Measurements from ENCODE around the gene KCNQ5.
"Not testable (repeated sequence)": the region's sequence is repeated elsewhere in the genome, so short reads cannot be mapped to it uniquely, and the experiment has no call there.

Gene KCNQ5

DNA sequence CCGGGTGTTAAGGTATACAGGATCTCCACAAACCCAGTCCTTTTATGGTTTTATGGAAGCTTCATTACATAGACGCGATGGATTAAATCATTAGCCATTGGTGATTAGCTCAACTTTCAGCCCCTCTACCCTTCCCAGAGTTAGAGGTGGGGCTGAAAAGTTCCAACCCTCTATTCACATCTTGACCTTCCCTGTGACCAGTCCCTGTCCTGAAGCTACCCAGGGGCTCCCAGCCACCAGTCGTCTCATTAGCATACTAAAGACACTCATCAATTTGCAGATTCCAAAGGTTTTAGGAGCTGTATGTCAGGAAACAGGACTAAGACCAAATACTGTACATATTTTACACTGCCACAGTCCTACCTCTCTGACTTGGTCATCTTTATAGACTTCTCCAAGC, 582.4 kb downstream of the KCNQ5 start:
- no peak overlapping the region for H3K4me3 ChIP-seq (ENCODE audit: low read depth in 1 of 5, low read length in 5 of 5)
- no peaks in the 10 kb centered on the region for H3K36me3 ChIP-seq (ENCODE audit: control insufficient read depth in 5 of 5, insufficient read depth in 5 of 5, low read length in 5 of 5)
- H3K27ac ChIP-seq (ENCODE audit: low read depth, low read length) = no peak overlapping the region
- H3K9ac ChIP-seq (ENCODE audit: low read length in 5 of 5) = no peak overlapping the region
- H3K4me1 ChIP-seq (ENCODE audit: control insufficient read depth in 5 of 5, insufficient read depth in 5 of 5, low read length in 5 of 5) = peaks cover 0 to 3% (median 0%) of the 10 kb centered on the region in 5 donors
- H3K27me3 ChIP-seq (ENCODE audit: control insufficient read depth in 5 of 5, insufficient read depth in 4 of 5, low read length in 5 of 5) = no peaks in the 10 kb centered on the region
- H3K9me3 ChIP-seq (ENCODE audit: control insufficient read depth in 5 of 5, low read length in 5 of 5) = no peaks in the 10 kb centered on the region

DNA sequence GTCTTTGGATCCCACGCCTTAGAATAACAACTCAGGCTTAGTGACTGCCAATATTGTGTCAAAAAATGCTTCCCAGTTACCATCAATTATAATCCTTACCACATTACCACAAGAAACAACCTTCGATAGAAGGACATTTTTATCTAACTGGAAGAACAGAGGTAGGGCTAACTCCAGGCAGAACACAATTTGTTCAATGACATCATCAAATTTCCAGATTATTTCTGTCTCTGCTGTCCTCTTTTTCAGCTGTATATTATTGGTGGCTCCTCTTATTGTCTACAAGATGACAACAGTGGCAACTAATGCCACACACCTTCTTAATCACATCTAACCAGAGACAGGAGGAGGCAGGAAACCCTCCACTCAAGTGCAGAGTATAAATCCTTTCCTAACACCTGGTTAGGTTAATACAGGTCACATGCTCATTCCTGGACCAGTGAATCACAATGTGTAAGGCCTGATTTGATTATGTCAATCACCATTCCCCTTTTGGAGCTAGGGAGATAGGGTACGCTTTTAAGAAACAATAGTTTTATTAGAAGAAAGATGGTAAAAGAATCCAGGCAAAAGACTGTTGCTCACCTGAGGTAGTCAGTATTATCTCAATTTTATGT, 585.5 kb downstream of the KCNQ5 start:
- no peaks in the 10 kb centered on the region for H3K36me3 ChIP-seq (ENCODE audit: control insufficient read depth in 5 of 5, insufficient read depth in 5 of 5, low read length in 5 of 5)
- no peaks in the 10 kb centered on the region for H3K9me3 ChIP-seq (ENCODE audit: control insufficient read depth in 5 of 5, low read length in 5 of 5)
- H3K27me3 ChIP-seq (ENCODE audit: control insufficient read depth in 5 of 5, insufficient read depth in 4 of 5, low read length in 5 of 5) = no peaks in the 10 kb centered on the region
- no peak overlapping the region for H3K4me3 ChIP-seq (ENCODE audit: low read depth in 1 of 5, low read length in 5 of 5)
- H3K9ac ChIP-seq (ENCODE audit: low read length in 5 of 5) = no peak overlapping the region
- no peak overlapping the region for H3K27ac ChIP-seq (ENCODE audit: low read depth, low read length)
- peaks cover 0 to 3% (median 0%) of the 10 kb centered on the region in 5 donors for H3K4me1 ChIP-seq (ENCODE audit: control insufficient read depth in 5 of 5, insufficient read depth in 5 of 5, low read length in 5 of 5)

DNA sequence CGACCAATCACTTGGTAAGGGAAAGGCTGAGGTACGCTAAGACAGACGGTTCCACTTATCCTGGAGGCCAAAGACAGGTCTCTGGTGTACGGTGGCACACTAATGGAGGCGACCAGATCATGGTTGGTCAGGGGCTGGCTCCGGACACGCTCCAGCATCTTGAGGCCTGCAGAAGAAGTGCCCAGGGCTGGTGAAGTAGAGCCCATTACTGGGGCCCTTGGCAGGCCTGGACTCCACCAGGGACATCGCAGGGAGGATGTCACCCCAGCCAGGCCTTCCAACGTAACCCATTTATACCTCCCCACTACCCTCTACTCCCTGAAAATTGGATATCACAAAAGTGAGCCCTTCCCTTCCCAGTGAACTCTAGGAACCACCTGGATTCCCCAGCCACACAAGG, 587.3 kb downstream of the KCNQ5 start:
- H3K36me3 ChIP-seq (ENCODE audit: control insufficient read depth in 5 of 5, insufficient read depth in 5 of 5, low read length in 5 of 5) = no peaks in the 10 kb centered on the region
- no peak overlapping the region for H3K9ac ChIP-seq (ENCODE audit: low read length in 5 of 5)
- H3K9me3 ChIP-seq (ENCODE audit: control insufficient read depth in 5 of 5, low read length in 5 of 5) = no peaks in the 10 kb centered on the region
- no peak overlapping the region for H3K27ac ChIP-seq (ENCODE audit: low read depth, low read length)
- no peaks in the 10 kb centered on the region for H3K4me1 ChIP-seq (ENCODE audit: control insufficient read depth in 5 of 5, insufficient read depth in 5 of 5, low read length in 5 of 5)
- no peak overlapping the region for H3K4me3 ChIP-seq (ENCODE audit: low read depth in 1 of 5, low read length in 5 of 5)
- H3K27me3 ChIP-seq (ENCODE audit: control insufficient read depth in 5 of 5, insufficient read depth in 4 of 5, low read length in 5 of 5) = no peaks in the 10 kb centered on the region

DNA sequence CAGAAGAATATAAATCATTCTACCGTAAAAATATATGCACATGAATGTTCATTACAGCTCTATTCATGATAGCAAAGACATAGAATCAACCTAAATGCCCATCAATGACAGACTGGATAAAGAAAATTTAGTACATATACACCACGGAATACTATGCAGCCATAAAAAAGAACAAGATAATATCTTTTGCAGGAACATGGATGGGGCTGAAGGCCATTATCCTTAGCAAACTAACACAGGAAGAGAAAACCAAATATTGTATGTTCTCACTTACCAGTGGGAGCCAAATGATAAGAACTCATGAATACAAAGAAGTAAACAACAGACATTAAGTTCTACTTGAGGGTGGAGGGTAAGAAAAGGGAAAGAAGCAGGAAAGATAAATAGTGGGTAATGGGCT, 595.0 kb downstream of the KCNQ5 start:
- Histone ChIP-seq H3K9me3 (ENCODE audit: control insufficient read depth in 5 of 5, low read length in 5 of 5) (peaks cover 0 to 2% (median 0%) of the 10 kb centered on the region in 5 donors), H3K9ac (ENCODE audit: low read length in 5 of 5) (no peak overlapping the region), H3K27me3 (ENCODE audit: control insufficient read depth in 5 of 5, insufficient read depth in 4 of 5, low read length in 5 of 5) (no peaks in the 10 kb centered on the region), H3K36me3 (ENCODE audit: control insufficient read depth in 5 of 5, insufficient read depth in 5 of 5, low read length in 5 of 5) (no peaks in the 10 kb centered on the region), H3K4me3 (ENCODE audit: low read depth in 1 of 5, low read length in 5 of 5) (no peak overlapping the region), H3K4me1 (ENCODE audit: control insufficient read depth in 5 of 5, insufficient read depth in 5 of 5, low read length in 5 of 5) (no peaks in the 10 kb centered on the region), H3K27ac (ENCODE audit: low read depth, low read length) (no peak overlapping the region)

DNA sequence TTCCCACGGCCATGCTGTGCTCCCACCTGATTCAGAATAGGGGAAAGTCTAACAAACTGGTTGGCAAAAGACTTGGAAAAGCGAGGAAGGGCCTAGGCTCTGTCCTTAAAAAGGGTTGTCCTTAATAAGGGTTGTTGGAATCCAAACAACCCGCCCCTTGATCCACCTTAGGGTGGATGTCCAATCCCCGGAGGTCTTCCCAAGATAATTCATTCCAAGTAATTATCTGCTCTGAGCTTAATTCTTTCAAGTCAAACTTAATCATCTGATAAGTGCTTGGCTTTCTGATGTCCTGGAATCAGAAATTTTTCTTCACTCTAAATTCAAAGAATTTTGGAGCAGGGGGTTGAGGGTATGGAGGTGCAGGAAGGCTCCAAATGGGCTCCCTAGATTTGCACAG, 603.5 kb downstream of the KCNQ5 start, which contains the start of gene KHDC1L:
Gene KHDC1L (minus strand): TSS at position 101 of the 400 bp plus-strand sequence. CDS start 88 bp downstream, at position 13.
- Histone ChIP-seq H3K9ac (ENCODE audit: low read length in 5 of 5) (no peak within 1 kb of the TSS), H3K4me1 (ENCODE audit: control insufficient read depth in 5 of 5, insufficient read depth in 5 of 5, low read length in 5 of 5) (no peaks in the 10 kb centered on the region), H3K27ac (ENCODE audit: low read depth, low read length) (no peak within 1 kb of the TSS), H3K4me3 (ENCODE audit: low read depth in 1 of 5, low read length in 5 of 5) (no peak within 1 kb of the TSS), H3K36me3 (ENCODE audit: control insufficient read depth in 5 of 5, insufficient read depth in 5 of 5, low read length in 5 of 5) (no peaks in the 10 kb centered on the region), H3K9me3 (ENCODE audit: control insufficient read depth in 5 of 5, low read length in 5 of 5) (no peaks in the 10 kb centered on the region), H3K27me3 (ENCODE audit: control insufficient read depth in 5 of 5, insufficient read depth in 4 of 5, low read length in 5 of 5) (no peaks in the 10 kb centered on the region)

DNA sequence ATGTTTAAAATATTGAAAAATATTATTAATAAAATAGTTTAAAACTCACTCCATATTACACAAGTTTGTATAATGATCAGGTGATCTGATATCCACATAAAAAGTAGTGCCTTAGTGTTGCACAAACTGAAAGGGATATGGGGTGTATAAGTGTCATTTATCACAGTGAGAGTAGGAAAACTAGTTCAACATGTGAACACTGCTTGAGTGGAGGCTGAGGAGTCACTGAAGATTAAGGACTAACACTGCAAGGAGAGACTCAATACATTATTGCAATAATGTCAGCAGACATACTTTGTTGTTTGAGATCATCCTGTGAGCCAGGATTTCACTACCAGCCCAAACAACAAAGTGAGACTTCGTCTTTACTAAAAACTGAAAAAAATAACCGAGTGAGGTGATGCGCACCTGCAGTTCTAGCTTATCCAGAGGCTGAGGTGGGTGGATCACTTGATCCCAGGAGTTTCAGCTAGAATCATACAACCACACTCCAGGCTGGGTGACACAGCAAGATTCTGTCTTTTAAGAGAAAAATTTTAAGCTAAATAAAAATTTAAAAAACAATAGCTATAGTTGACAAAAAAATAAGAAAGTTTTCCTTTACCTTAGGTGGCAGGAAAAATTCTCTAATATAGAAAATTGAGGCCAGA, 605.9 kb downstream of the KCNQ5 start:
- Histone ChIP-seq H3K27me3 (ENCODE audit: control insufficient read depth in 5 of 5, insufficient read depth in 4 of 5, low read length in 5 of 5) (no peaks in the 10 kb centered on the region), H3K27ac (ENCODE audit: low read depth, low read length) (no peak overlapping the region), H3K4me3 (ENCODE audit: low read depth in 1 of 5, low read length in 5 of 5) (no peak overlapping the region), H3K9ac (ENCODE audit: low read length in 5 of 5) (no peak overlapping the region), H3K4me1 (ENCODE audit: control insufficient read depth in 5 of 5, insufficient read depth in 5 of 5, low read length in 5 of 5) (no peaks in the 10 kb centered on the region), H3K36me3 (ENCODE audit: control insufficient read depth in 5 of 5, insufficient read depth in 5 of 5, low read length in 5 of 5) (no peaks in the 10 kb centered on the region), H3K9me3 (ENCODE audit: control insufficient read depth in 5 of 5, low read length in 5 of 5) (no peaks in the 10 kb centered on the region)

DNA sequence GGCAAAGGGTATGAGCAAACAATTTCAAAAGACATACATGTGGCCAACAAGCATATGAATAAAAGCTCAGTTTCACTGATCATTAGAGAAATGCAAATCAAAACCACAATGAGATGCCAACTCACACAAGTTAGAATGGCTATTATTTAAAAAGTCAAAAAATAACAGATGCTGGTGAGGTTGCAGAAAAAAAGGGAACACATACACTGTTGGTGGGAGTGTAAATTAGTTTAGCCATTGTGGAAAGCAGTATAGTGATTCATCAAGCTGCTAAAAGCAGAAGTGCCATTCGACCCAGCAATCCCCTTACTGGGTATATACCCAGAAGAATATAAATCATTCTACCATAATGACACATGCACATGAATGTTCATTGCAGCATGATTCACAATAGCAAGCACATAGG, 610.1 kb downstream of the KCNQ5 start:
- Histone ChIP-seq H3K9ac (ENCODE audit: low read length in 5 of 5) (no peak overlapping the region), H3K36me3 (ENCODE audit: control insufficient read depth in 5 of 5, insufficient read depth in 5 of 5, low read length in 5 of 5) (no peaks in the 10 kb centered on the region), H3K9me3 (ENCODE audit: control insufficient read depth in 5 of 5, low read length in 5 of 5) (no peaks in the 10 kb centered on the region), H3K27me3 (ENCODE audit: control insufficient read depth in 5 of 5, insufficient read depth in 4 of 5, low read length in 5 of 5) (no peaks in the 10 kb centered on the region), H3K27ac (ENCODE audit: low read depth, low read length) (no peak overlapping the region), H3K4me3 (ENCODE audit: low read depth in 1 of 5, low read length in 5 of 5) (no peak overlapping the region), H3K4me1 (ENCODE audit: control insufficient read depth in 5 of 5, insufficient read depth in 5 of 5, low read length in 5 of 5) (no peaks in the 10 kb centered on the region)

DNA sequence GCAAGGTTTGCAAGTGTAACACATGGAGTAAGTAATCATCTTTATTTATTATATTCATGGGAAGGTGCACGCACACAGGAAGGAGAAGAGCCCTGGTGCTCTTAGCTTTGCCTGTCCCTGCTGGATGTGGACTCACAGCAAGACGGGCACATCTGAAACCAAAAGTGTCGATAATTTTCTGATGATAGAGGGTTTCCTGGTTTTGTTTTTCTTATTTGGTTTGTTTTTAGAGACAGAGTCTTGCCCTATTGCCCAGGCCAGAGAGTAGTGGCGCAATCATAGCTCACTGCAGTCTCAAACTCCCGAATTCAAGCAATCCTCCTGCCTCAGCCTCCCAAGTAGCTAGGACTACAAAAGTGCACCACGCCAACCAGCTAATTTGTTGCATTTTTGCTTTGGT, 611.2 kb downstream of the KCNQ5 start:
- Histone ChIP-seq H3K4me3 (ENCODE audit: low read depth in 1 of 5, low read length in 5 of 5) (no peak overlapping the region), H3K36me3 (ENCODE audit: control insufficient read depth in 5 of 5, insufficient read depth in 5 of 5, low read length in 5 of 5) (no peaks in the 10 kb centered on the region), H3K27ac (ENCODE audit: low read depth, low read length) (no peak overlapping the region), H3K4me1 (ENCODE audit: control insufficient read depth in 5 of 5, insufficient read depth in 5 of 5, low read length in 5 of 5) (no peaks in the 10 kb centered on the region), H3K27me3 (ENCODE audit: control insufficient read depth in 5 of 5, insufficient read depth in 4 of 5, low read length in 5 of 5) (no peaks in the 10 kb centered on the region), H3K9me3 (ENCODE audit: control insufficient read depth in 5 of 5, low read length in 5 of 5) (no peaks in the 10 kb centered on the region), H3K9ac (ENCODE audit: low read length in 5 of 5) (no peak overlapping the region)

DNA sequence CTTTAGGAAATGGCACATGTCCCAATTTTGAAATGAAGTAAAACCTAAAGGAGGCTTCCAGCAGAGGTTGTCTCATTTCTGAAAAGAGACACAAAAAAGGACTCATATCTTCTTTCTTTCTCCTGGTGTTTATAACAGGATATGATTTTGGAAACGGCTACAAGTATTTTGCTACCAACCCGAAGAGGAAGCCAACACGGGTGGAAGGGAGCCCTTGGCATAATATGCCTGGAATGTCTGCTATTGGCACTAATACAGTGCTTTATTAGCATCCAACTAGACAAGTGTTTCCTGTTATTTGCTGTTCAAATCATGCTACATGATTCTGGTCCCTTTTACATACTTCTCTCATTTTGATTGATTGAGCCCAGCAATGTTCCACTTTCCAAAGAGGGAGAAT, 612.1 kb downstream of the KCNQ5 start:
- not testable (repeated sequence) for H3K27ac ChIP-seq (ENCODE audit: low read depth, low read length); H3K9ac ChIP-seq (ENCODE audit: low read length in 5 of 5); H3K36me3 ChIP-seq (ENCODE audit: control insufficient read depth in 5 of 5, insufficient read depth in 5 of 5, low read length in 5 of 5)

DNA sequence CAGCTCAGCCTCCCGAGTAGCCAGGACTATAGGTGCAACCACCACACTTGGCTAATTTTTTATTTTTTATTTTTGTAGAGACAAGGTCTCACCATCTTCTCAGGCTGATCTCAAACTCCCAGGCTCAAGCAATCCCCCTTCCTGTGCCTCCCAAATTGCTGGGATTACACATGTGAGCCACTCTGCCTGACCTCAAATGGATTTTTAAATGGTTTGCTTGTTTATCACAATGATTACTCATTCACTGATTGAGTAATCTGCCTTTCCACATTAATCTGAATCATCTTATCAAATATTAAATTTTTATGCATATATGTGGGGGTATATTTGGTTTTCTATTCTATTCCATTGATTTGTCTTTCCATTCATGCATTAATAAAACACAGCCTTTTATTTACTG, 612.9 kb downstream of the KCNQ5 start:
- H3K9ac ChIP-seq (ENCODE audit: low read length in 5 of 5) = no peak overlapping the region
- no peaks in the 10 kb centered on the region for H3K36me3 ChIP-seq (ENCODE audit: control insufficient read depth in 5 of 5, insufficient read depth in 5 of 5, low read length in 5 of 5)
- H3K4me3 ChIP-seq (ENCODE audit: low read depth in 1 of 5, low read length in 5 of 5) = no peak overlapping the region
- no peak overlapping the region for H3K27ac ChIP-seq (ENCODE audit: low read depth, low read length)
- H3K27me3 ChIP-seq (ENCODE audit: control insufficient read depth in 5 of 5, insufficient read depth in 4 of 5, low read length in 5 of 5) = no peaks in the 10 kb centered on the region
- no peaks in the 10 kb centered on the region for H3K9me3 ChIP-seq (ENCODE audit: control insufficient read depth in 5 of 5, low read length in 5 of 5)
- H3K4me1 ChIP-seq (ENCODE audit: control insufficient read depth in 5 of 5, insufficient read depth in 5 of 5, low read length in 5 of 5) = no peaks in the 10 kb centered on the region

More for the DNA sequence above, 612.1 kb downstream of the KCNQ5 start:
- H3K27me3 ChIP-seq (ENCODE audit: control insufficient read depth in 5 of 5, insufficient read depth in 4 of 5, low read length in 5 of 5); H3K9me3 ChIP-seq (ENCODE audit: control insufficient read depth in 5 of 5, low read length in 5 of 5); H3K4me3 ChIP-seq (ENCODE audit: low read depth in 1 of 5, low read length in 5 of 5); H3K4me1 ChIP-seq (ENCODE audit: control insufficient read depth in 5 of 5, insufficient read depth in 5 of 5, low read length in 5 of 5): not testable (repeated sequence)

Measured in subcutaneous abdominal adipose tissue (tissue), 5 donors.